Lower lobe of right lung (tissue), 2 donors: ENCODE measurements around the gene IL1RAPL2. TPM values are rescaled to one million over a fixed set of nuclear protein-coding genes. Genes with fewer than 3 reads are reported as not detected.

Source experiments
- ATAC-seq, 2 donors: fragments of 200-7000 bp; cut with Tn5 transposase; one replicate each; pipeline ENCODE4 v1.9.1; 2020 to 2022; ENCODE audit warnings: mild to moderate bottlenecking in 2 of 2, moderate library complexity in 2 of 2
- DNase-seq: peaks from one replicate; pipeline ENCODE4 v3.0.0-alpha.2; 2020
- H3K27ac ChIP-seq: fragments of 200-600 bp; one replicate; pipeline ENCODE4 v1.8.0; 2022
- H3K27me3 ChIP-seq: fragments of 200-600 bp; one replicate; pipeline ENCODE4 v1.8.0; 2022; ENCODE audit warnings: low read depth
- H3K36me3 ChIP-seq: fragments of 200-600 bp; one replicate; pipeline ENCODE4 v1.8.0; 2022; ENCODE audit warnings: mild to moderate bottlenecking
- H3K4me1 ChIP-seq: fragments of 200-600 bp; one replicate; pipeline ENCODE4 v1.8.0; 2022
- H3K4me3 ChIP-seq: fragments of 200-600 bp; one replicate; pipeline ENCODE4 v1.8.0; 2022; ENCODE audit warnings: mild to moderate bottlenecking
- H3K9me3 ChIP-seq: fragments of 200-600 bp; one replicate; pipeline ENCODE4 v1.8.0; 2022
- CTCF ChIP-seq: fragments of 200-600 bp; IDR thresholded peaks from one replicate; pipeline ENCODE4 v1.8.0; 2022; ENCODE audit warnings: antibody characterized with exemption, mild to moderate bottlenecking
- intact Hi-C: fragments of 100-400 bp; cut with DNase I; formaldehyde crosslinking; loops from one replicate; pipeline ENCODE4 v1.11.0; 2022
- total RNA-seq: library from RNA; stranded (reverse); fragmentation: NEBNext Ultra II Directional; extraction: Animal tissue kit (Norgen Biotek cat#: 25700); gene quantifications from one replicate; pipeline ENCODE4 v1.2.1, GENCODE V29; 2021
- donor health status: DM: no; HTN: yes; CAD: no; lungs with severe emphysema.

Gene IL1RAPL2
- total RNA-seq, 1 donor from 2014 or later = not detected

GRCh38 chrX:105323928-105324327 is 757.9 kb downstream of the IL1RAPL2 start:
- no peaks in the 10 kb centered on the region for H3K4me1 ChIP-seq
- H3K9me3 ChIP-seq = no peaks in the 10 kb centered on the region
- no peak overlapping the region for H3K27ac ChIP-seq
- ATAC-seq (no peak), DNase-seq (no peak)
- no peaks in the 10 kb centered on the region for H3K36me3 ChIP-seq
- intact Hi-C loops = no loop called here
- H3K4me3 ChIP-seq = no peak overlapping the region
- no peak for TF ChIP-seq CTCF
- no peaks in the 10 kb centered on the region for H3K27me3 ChIP-seq

DNA sequence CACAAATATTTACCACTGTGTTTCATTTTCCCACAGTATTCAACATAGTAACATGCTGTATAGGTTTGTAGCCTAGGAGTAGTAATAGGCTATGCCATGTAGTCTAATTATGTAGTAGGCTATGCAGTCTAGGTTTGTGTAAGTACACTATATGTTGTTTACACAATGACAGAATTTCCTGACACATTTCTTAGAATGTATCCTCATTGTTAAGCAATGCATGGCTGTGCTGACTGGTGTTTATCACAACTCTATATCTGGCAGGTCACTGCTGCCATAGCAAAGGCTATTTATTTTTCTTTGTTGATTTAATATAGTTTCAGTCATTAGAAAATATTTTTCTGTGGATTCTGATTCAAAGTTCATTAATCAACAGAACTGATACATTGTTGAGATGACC is 762.8 kb downstream of the IL1RAPL2 start:
- H3K4me1 ChIP-seq = no peaks in the 10 kb centered on the region
- no peaks in the 10 kb centered on the region for H3K36me3 ChIP-seq
- no peak for TF ChIP-seq CTCF
- no peaks in the 10 kb centered on the region for H3K27me3 ChIP-seq
- intact Hi-C loops = no loop called here
- H3K27ac ChIP-seq = no peak overlapping the region
- H3K4me3 ChIP-seq = no peak overlapping the region
- no peaks in the 10 kb centered on the region for H3K9me3 ChIP-seq
- ATAC-seq (no peak), DNase-seq (no peak)

DNA sequence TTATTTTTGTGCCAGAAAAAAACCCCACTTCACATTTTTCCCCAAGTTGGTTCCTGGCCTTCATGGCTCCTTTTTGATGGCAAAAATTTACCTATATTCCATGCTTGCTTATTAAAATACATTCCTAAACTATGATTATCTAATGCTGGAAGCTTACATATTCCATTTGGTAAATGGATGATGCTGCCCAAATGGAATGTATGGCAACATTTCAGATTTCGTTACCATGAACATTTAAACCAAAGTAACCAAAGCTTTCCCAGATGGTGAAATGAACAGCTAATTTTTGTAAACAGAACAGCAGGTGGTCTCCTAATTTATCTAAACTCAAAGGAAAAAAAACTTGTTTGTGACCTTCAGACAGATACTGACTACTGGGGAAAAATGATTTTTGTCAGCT is 765.2 kb downstream of the IL1RAPL2 start:
- intact Hi-C loops = no loop called here
- no peaks in the 10 kb centered on the region for H3K4me1 ChIP-seq
- DNase-seq (no peak), ATAC-seq (no peak)
- H3K4me3 ChIP-seq = no peak overlapping the region
- no peak for TF ChIP-seq CTCF
- H3K9me3 ChIP-seq = no peaks in the 10 kb centered on the region
- no peaks in the 10 kb centered on the region for H3K27me3 ChIP-seq
- H3K36me3 ChIP-seq = no peaks in the 10 kb centered on the region
- H3K27ac ChIP-seq = no peak overlapping the region

DNA sequence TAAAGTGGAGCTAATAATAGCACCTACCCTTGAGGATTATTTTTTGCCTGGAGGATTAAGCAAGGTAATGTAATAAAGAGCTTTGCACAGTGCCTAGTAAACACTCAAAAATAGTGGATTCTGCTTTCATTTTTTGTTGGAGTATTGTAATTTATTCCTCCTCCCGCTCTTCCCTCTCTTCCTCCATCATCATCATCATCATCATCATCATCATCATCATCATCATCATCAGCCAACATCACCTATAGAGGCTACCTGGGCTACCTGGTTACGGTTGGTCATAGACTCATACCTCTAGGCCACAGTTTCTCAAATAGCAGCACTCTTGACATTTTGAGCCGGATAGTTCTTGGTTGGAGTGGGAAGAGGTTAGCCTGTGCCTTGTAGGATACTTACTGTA is 781.4 kb downstream of the IL1RAPL2 start:
- TF ChIP-seq CTCF = no peak
- DNase-seq = no peak

GRCh38 chrX:105349476-105349875 is 783.5 kb downstream of the IL1RAPL2 start:
- no peak for TF ChIP-seq CTCF

More for the DNA sequence above, 781.4 kb downstream of the IL1RAPL2 start:
- no peak for ATAC-seq
- Histone ChIP-seq H3K36me3 (no peaks in the 10 kb centered on the region), H3K27me3 (no peaks in the 10 kb centered on the region), H3K4me1 (no peaks in the 10 kb centered on the region), H3K9me3 (no peaks in the 10 kb centered on the region), H3K27ac (no peak overlapping the region), H3K4me3 (no peak overlapping the region)
- intact Hi-C loops = no loop called here

DNA sequence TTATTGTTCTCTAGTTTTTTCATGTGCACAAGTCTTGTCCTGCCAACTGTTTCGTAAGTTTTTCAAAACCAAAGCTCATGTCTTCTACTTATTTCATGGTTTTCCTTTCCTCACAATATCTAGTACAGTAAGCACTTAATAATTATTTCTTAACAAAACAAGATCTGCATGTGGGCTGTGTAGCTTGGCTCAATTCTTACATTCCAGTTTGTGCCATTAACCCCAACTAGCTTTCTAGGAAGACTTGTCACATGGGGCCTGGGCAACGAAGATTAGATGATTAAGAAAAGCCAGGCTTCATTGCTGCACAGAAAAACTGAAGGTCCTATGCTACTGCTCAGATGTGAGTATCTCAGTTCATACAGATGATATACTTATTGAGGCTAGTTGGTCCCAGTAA is 809.8 kb downstream of the IL1RAPL2 start:
- H3K27ac ChIP-seq = no peak overlapping the region
- intact Hi-C loops = no loop called here
- no peak for ATAC-seq
- H3K9me3 ChIP-seq = no peaks in the 10 kb centered on the region
- H3K27me3 ChIP-seq = no peaks in the 10 kb centered on the region
- no peak for TF ChIP-seq CTCF
- no peak overlapping the region for H3K4me3 ChIP-seq
- no peaks in the 10 kb centered on the region for H3K36me3 ChIP-seq
- no peak for DNase-seq
- no peaks in the 10 kb centered on the region for H3K4me1 ChIP-seq

More at GRCh38 chrX:105349476-105349875, 783.5 kb downstream of the IL1RAPL2 start:
- Histone ChIP-seq H3K4me3 (no peak overlapping the region), H3K27me3 (no peaks in the 10 kb centered on the region), H3K9me3 (no peaks in the 10 kb centered on the region), H3K27ac (no peak overlapping the region), H3K4me1 (no peaks in the 10 kb centered on the region), H3K36me3 (no peaks in the 10 kb centered on the region)
- ATAC-seq (no peak), DNase-seq (no peak)
- intact Hi-C loops = no loop called here
